SK-N-SH (cell line): ENCODE results near the gene CNBP.

Source experiments
- EP300 ChIP-seq, 2 experiments: IDR thresholded peaks; 2 replicates each; pipeline versions ENCODE4 v1.4.0 to v1.6.1; 2012; ENCODE audit warnings: borderline replicate concordance in 1 of 2, low read depth in 1 of 2, low read length in 1 of 2
- EZH2phosphoT487 ChIP-seq: fragments of 200-600 bp; sonication (generic); IDR thresholded peaks from 2 replicates; pipeline ENCODE4 v1.6.1; 2017; ENCODE audit warnings: low read depth, mixed run types, mild to moderate bottlenecking, antibody characterized with exemption, moderate library complexity, borderline replicate concordance
- GABPA ChIP-seq: IDR thresholded peaks from 2 replicates; pipeline ENCODE4 v1.4.0; 2012; ENCODE audit warnings: low read depth, mild to moderate bottlenecking
- JUND ChIP-seq: IDR thresholded peaks from 2 replicates; pipeline ENCODE4 v1.4.0; 2012
- MXI1 ChIP-seq: IDR thresholded peaks from 2 replicates; pipeline ENCODE4 v1.6.1; 2012; ENCODE audit warnings: mild to moderate bottlenecking, low read depth, low read length, improper control_type of control experiment
- POLR2AphosphoS5 ChIP-seq: IDR thresholded peaks from 2 replicates; pipeline ENCODE4 v1.6.1; 2012; ENCODE audit warnings: low read depth, low read length
- RCOR1 ChIP-seq: fragments of 150-350 bp; IDR thresholded peaks from 2 replicates; pipeline ENCODE4 v1.6.1; 2017; ENCODE audit warnings: antibody characterized with exemption, low read length
- SIN3A ChIP-seq: IDR thresholded peaks from 2 replicates; pipeline ENCODE4 v1.6.1; 2012; ENCODE audit warnings: low read depth, mild to moderate bottlenecking, low read length, moderate library complexity, borderline replicate concordance
- TAF1 ChIP-seq: IDR thresholded peaks from 2 replicates; pipeline ENCODE4 v1.6.1; 2012; ENCODE audit warnings: low read depth, mild to moderate bottlenecking, low read length, moderate library complexity, borderline replicate concordance
- TCF12 ChIP-seq: IDR thresholded peaks from 2 replicates; pipeline ENCODE4 v1.4.0; 2012
- YY1 ChIP-seq: IDR thresholded peaks from 2 replicates; pipeline ENCODE4 v1.4.0; 2012; ENCODE audit warnings: low read depth, mild to moderate bottlenecking
- TF ChIP-seq, protein P1 (sequence below): fragments of 200-600 bp; sonication (generic); IDR thresholded peaks from 2 replicates; pipeline ENCODE4 v1.6.1; 2017; ENCODE audit warnings: antibody characterized with exemption, mild to moderate bottlenecking, moderate library complexity
- TF ChIP-seq, protein P2 (sequence below): IDR thresholded peaks from 2 replicates; pipeline ENCODE4 v1.4.0; 2012; ENCODE audit warnings: low read depth
- TF ChIP-seq, protein P3 (sequence below): IDR thresholded peaks from 2 replicates; pipeline ENCODE4 v1.6.1; 2012; ENCODE audit warnings: mild to moderate bottlenecking, low read depth, low read length, moderate library complexity

DNA sequence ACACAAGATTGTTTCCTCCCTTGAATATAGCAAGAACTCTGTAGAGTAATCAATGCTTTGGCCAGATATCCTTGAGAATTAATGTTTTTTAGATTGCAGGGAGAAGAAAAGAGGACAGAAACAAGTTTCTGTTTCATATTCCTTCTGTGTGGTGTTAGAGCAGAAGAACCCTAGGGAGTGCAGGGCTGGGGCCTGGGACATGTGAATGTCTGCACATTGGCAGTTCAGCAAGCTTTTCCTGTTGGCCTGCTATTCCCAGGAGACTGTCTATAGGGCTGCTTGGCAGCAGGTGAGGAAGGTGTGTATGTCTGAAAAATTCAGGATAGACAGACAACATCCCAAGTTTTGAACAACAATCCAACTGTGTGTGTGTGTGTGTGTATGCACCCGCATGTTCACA, 13.6 kb upstream of the CNBP start:
- TF ChIP-seq, protein P1, sequence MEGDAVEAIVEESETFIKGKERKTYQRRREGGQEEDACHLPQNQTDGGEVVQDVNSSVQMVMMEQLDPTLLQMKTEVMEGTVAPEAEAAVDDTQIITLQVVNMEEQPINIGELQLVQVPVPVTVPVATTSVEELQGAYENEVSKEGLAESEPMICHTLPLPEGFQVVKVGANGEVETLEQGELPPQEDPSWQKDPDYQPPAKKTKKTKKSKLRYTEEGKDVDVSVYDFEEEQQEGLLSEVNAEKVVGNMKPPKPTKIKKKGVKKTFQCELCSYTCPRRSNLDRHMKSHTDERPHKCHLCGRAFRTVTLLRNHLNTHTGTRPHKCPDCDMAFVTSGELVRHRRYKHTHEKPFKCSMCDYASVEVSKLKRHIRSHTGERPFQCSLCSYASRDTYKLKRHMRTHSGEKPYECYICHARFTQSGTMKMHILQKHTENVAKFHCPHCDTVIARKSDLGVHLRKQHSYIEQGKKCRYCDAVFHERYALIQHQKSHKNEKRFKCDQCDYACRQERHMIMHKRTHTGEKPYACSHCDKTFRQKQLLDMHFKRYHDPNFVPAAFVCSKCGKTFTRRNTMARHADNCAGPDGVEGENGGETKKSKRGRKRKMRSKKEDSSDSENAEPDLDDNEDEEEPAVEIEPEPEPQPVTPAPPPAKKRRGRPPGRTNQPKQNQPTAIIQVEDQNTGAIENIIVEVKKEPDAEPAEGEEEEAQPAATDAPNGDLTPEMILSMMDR: no peak
- TF ChIP-seq MXI1 (no peak), EP300 (IDR thresholded peaks at IDR 0.05; ENCODE audit: borderline replicate concordance in 1 of 2, low read depth in 1 of 2, low read length in 1 of 2) (no peak), TAF1 (no peak), RCOR1 (no peak), SIN3A (no peak), YY1 (no peak), JUND (no peak), EZH2phosphoT487 (no peak), TCF12 (no peak), POLR2AphosphoS5 (no peak), GABPA (no peak)
- TF ChIP-seq, protein P2, sequence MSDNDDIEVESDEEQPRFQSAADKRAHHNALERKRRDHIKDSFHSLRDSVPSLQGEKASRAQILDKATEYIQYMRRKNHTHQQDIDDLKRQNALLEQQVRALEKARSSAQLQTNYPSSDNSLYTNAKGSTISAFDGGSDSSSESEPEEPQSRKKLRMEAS: no peak
- TF ChIP-seq, protein P3, sequence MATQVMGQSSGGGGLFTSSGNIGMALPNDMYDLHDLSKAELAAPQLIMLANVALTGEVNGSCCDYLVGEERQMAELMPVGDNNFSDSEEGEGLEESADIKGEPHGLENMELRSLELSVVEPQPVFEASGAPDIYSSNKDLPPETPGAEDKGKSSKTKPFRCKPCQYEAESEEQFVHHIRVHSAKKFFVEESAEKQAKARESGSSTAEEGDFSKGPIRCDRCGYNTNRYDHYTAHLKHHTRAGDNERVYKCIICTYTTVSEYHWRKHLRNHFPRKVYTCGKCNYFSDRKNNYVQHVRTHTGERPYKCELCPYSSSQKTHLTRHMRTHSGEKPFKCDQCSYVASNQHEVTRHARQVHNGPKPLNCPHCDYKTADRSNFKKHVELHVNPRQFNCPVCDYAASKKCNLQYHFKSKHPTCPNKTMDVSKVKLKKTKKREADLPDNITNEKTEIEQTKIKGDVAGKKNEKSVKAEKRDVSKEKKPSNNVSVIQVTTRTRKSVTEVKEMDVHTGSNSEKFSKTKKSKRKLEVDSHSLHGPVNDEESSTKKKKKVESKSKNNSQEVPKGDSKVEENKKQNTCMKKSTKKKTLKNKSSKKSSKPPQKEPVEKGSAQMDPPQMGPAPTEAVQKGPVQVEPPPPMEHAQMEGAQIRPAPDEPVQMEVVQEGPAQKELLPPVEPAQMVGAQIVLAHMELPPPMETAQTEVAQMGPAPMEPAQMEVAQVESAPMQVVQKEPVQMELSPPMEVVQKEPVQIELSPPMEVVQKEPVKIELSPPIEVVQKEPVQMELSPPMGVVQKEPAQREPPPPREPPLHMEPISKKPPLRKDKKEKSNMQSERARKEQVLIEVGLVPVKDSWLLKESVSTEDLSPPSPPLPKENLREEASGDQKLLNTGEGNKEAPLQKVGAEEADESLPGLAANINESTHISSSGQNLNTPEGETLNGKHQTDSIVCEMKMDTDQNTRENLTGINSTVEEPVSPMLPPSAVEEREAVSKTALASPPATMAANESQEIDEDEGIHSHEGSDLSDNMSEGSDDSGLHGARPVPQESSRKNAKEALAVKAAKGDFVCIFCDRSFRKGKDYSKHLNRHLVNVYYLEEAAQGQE: no peak
